ENCODE measurements around the gene RAD51AP1. TPM values are rescaled to one million over a fixed set of nuclear protein-coding genes. Genes with fewer than 3 reads are reported as not detected.

The RAD51AP1 gene
- total RNA-seq, 1 donor from 2014 or later = 12.5 TPM

GRCh38 chr12:4609071-4609470 lies 70.4 kb downstream of the RAD51AP1 start:
- H3K4me1 Mint-ChIP-seq (ENCODE audit: unreplicated experiment) = peaks cover 6% of the 10 kb centered on the region
- no peak for TF ChIP-seq CTCF (IDR thresholded peaks at IDR 0.05; ENCODE audit: unreplicated experiment)
- no peak overlapping the region for H3K4me3 Mint-ChIP-seq (ENCODE audit: unreplicated experiment)
- H3K27me3 Mint-ChIP-seq (ENCODE audit: unreplicated experiment) = peaks cover 1% of the 10 kb centered on the region
- no peak overlapping the region for H3K27ac Mint-ChIP-seq (ENCODE audit: unreplicated experiment)
- peaks cover 58% of the 10 kb centered on the region for H3K36me3 Mint-ChIP-seq (ENCODE audit: low read depth, unreplicated experiment)
- no peaks in the 10 kb centered on the region for H3K9me3 Mint-ChIP-seq (ENCODE audit: unreplicated experiment)
- DNase-seq (ENCODE audit: low spot score) = no peak

Other genes with a start within 250 kb of the RAD51AP1 start
- 21.9 TPM for gene TIGAR, start 217.7 kb upstream of the RAD51AP1 start, total RNA-seq (ENCODE audit: unreplicated experiment)
- not detected for gene FGF23, start 159.2 kb upstream of the RAD51AP1 start, total RNA-seq (ENCODE audit: unreplicated experiment)
- gene FGF6, start 93.1 kb upstream of the RAD51AP1 start, total RNA-seq (ENCODE audit: unreplicated experiment) = not detected
- 188 TPM for gene DYRK4, start 23.3 kb downstream of the RAD51AP1 start, total RNA-seq (ENCODE audit: unreplicated experiment)
- 1.8 TPM for gene AKAP3, start 110.2 kb downstream of the RAD51AP1 start, total RNA-seq (ENCODE audit: unreplicated experiment)
- 96.7 TPM for gene NDUFA9, start 110.2 kb downstream of the RAD51AP1 start, total RNA-seq (ENCODE audit: unreplicated experiment)
- 31.6 TPM for gene GALNT8, start 181.5 kb downstream of the RAD51AP1 start, total RNA-seq (ENCODE audit: unreplicated experiment)